ENCODE measurements around the gene TC2N. TPM values are rescaled to one million over a fixed set of nuclear protein-coding genes. Genes with fewer than 3 reads are reported as not detected.

The TC2N gene
- total RNA-seq, 1 donor from 2014 or later = 119 TPM

Other genes starting within 250 kb of the TC2N start
- 7.3 TPM for gene CATSPERB, start 135.4 kb downstream of the TC2N start, total RNA-seq
- 39.4 TPM for gene FBLN5, start 80.2 kb upstream of the TC2N start, total RNA-seq
- 83.5 TPM for gene TRIP11, start 172.5 kb upstream of the TC2N start, total RNA-seq
- gene ATXN3, start 239.0 kb upstream of the TC2N start, total RNA-seq = 38.6 TPM

Data from ureter (tissue), 1 donor.